Activated naive CD4-positive, alpha-beta T cell treated with anti-CD3 and anti-CD28 coated beads, Interleukin-2, amount 50 U/mL, for 72 hours (primary cell): ENCODE measurements around the gene OR1F1. TPM values are rescaled to one million over a fixed set of nuclear protein-coding genes. Genes with fewer than 3 reads are reported as not detected.

Experiments
- ATAC-seq, 2 donors: fragments of 150-1000 bp; cut with Tn5 transposase; 2 replicates each; pipeline ENCODE4 v1.10.0; 2021; ENCODE audit warnings: mild to moderate bottlenecking in 2 of 2, moderate library complexity in 2 of 2
- DNase-seq, 2 donors: peaks; one replicate each; pipeline ENCODE4 v3.0.0; 2021 to 2022; ENCODE audit warnings: low spot score in 2 of 2
- H3K27ac Mint-ChIP-seq, 2 donors: one replicate each; pipeline ENCODE4 v1.8.0; 2022; ENCODE audit warnings: mild to moderate bottlenecking in 2 of 2, mixed read lengths in 2 of 2
- H3K36me3 Mint-ChIP-seq, 2 donors: one replicate each; pipeline ENCODE4 v1.8.0; 2022; ENCODE audit warnings: mixed read lengths in 2 of 2
- H3K9me3 Mint-ChIP-seq, 2 donors: one replicate each; pipeline ENCODE4 v1.8.0; 2022; ENCODE audit warnings: mixed read lengths in 2 of 2
- total RNA-seq, 2 donors: library from RNA; stranded (reverse); gene quantifications; one replicate each; pipeline ENCODE4 v1.2.3, GENCODE V29; 2022

The OR1F1 gene
- total RNA-seq, 2 donors from 2014 or later: not detected

- ATAC-seq (peak; percentile 61 to 64), DNase-seq (no peak)
- H3K36me3 Mint-ChIP-seq: no peaks in the 10 kb centered on the region
- H3K9me3 Mint-ChIP-seq: no peaks in the 10 kb centered on the region
- H3K27ac Mint-ChIP-seq: no peak overlapping the region
Measured at GRCh38 chr16:3243882-3244281, 55.9 kb downstream of the OR1F1 start.

- no peak for DNase-seq
- no peak overlapping the region for H3K27ac Mint-ChIP-seq
- ATAC-seq: no peak
- H3K36me3 Mint-ChIP-seq: no peaks in the 10 kb centered on the region
- H3K9me3 Mint-ChIP-seq: peaks cover 1 to 2% of the 10 kb centered on the region in 2 donors
Measured at GRCh38 chr16:3246002-3246401, 58.0 kb downstream of the OR1F1 start.

- H3K9me3 Mint-ChIP-seq: peaks cover 3 to 4% of the 10 kb centered on the region in 2 donors
Measured at GRCh38 chr16:3246876-3247275, 58.9 kb downstream of the OR1F1 start.

GRCh38 chr16:3248596-3248995 is 60.6 kb downstream of the OR1F1 start:
- no peak overlapping the region for H3K27ac Mint-ChIP-seq
- ATAC-seq (no peak), DNase-seq (no peak)
- no peaks in the 10 kb centered on the region for H3K36me3 Mint-ChIP-seq
- H3K9me3 Mint-ChIP-seq: peaks cover 3 to 4% of the 10 kb centered on the region in 2 donors

More at GRCh38 chr16:3246876-3247275, 58.9 kb downstream of the OR1F1 start:
- no peak for DNase-seq
- no peak for ATAC-seq
- Mint-ChIP-seq H3K27ac (no peak overlapping the region), H3K36me3 (no peaks in the 10 kb centered on the region)

- DNase-seq: no peak
- ATAC-seq: no peak
- Mint-ChIP-seq H3K36me3 (no peaks in the 10 kb centered on the region), H3K9me3 (peaks cover 3 to 4% of the 10 kb centered on the region in 2 donors), H3K27ac (no peak overlapping the region)
Measured at GRCh38 chr16:3249020-3249419, 61.0 kb downstream of the OR1F1 start.

- H3K27ac Mint-ChIP-seq: no peak overlapping the region
- no peaks in the 10 kb centered on the region for H3K36me3 Mint-ChIP-seq
- no peak for DNase-seq
- H3K9me3 Mint-ChIP-seq: peaks cover 3 to 4% of the 10 kb centered on the region in 2 donors
- ATAC-seq: no peak
Measured at GRCh38 chr16:3249451-3249850, 61.4 kb downstream of the OR1F1 start.

- ATAC-seq (no peak), DNase-seq (no peak)
- H3K36me3 Mint-ChIP-seq: no peaks in the 10 kb centered on the region
- peaks cover 3 to 4% of the 10 kb centered on the region in 2 donors for H3K9me3 Mint-ChIP-seq
- no peak overlapping the region for H3K27ac Mint-ChIP-seq
Measured at GRCh38 chr16:3252967-3253366, 65.0 kb downstream of the OR1F1 start.

GRCh38 chr16:3254309-3254708 is 66.3 kb downstream of the OR1F1 start:
- no peaks in the 10 kb centered on the region for H3K36me3 Mint-ChIP-seq
- ATAC-seq (no peak), DNase-seq (no peak)
- no peak overlapping the region for H3K27ac Mint-ChIP-seq
- H3K9me3 Mint-ChIP-seq: peaks cover 3 to 4% of the 10 kb centered on the region in 2 donors

Other genes with a start within 250 kb of the OR1F1 start
- gene KREMEN2, start 223.9 kb upstream of the OR1F1 start, total RNA-seq: not detected
- 10 to 100 TPM; 24.0 to 31.6 TPM for gene PAQR4, start 218.9 kb upstream of the OR1F1 start, total RNA-seq
- gene PKMYT1, start 207.8 kb upstream of the OR1F1 start, total RNA-seq: 100 to 1,000 TPM; 125 to 193 TPM
- under 1 TPM in 1 of 2 donors, not detected in 1; 0.11 TPM for gene CLDN9, start 175.3 kb upstream of the OR1F1 start, total RNA-seq
- not detected for gene CLDN6, start 170.0 kb upstream of the OR1F1 start, total RNA-seq
- gene TNFRSF12A, start 167.8 kb upstream of the OR1F1 start, total RNA-seq: 10 to 100 TPM in 1 of 2 donors, 1 to 10 TPM in 1; 7.6 to 14.6 TPM
- 10 to 100 TPM; 40.9 to 47.3 TPM for gene HCFC1R1, start 164.3 kb upstream of the OR1F1 start, total RNA-seq
- 10 to 100 TPM; 35.3 to 65.2 TPM for gene THOC6, start 164.2 kb upstream of the OR1F1 start, total RNA-seq
- gene BICDL2, start 151.3 kb upstream of the OR1F1 start, total RNA-seq: 1 to 10 TPM in 1 of 2 donors, not detected in 1; 2.9 TPM
- 1 to 10 TPM; 1.8 to 2.0 TPM for gene MMP25, start 141.6 kb upstream of the OR1F1 start, total RNA-seq
- gene IL32, start 122.6 kb upstream of the OR1F1 start, total RNA-seq: 1,000 to 10,000 TPM; 2,042 to 3,291 TPM
- gene ZSCAN10, start 88.9 kb upstream of the OR1F1 start, total RNA-seq: under 1 TPM; 0.14 to 0.68 TPM
- under 1 TPM in 1 of 2 donors, not detected in 1; 0.18 TPM for gene ZNF205, start 75.6 kb upstream of the OR1F1 start, total RNA-seq
- gene ZNF213, start 53.2 kb upstream of the OR1F1 start, total RNA-seq: 1 to 10 TPM; 6.1 to 8.2 TPM
- 10 to 100 TPM in 1 of 2 donors, 1 to 10 TPM in 1; 9.2 to 19.3 TPM for gene ZNF200, start 47.0 kb downstream of the OR1F1 start, total RNA-seq
- under 1 TPM in 1 of 2 donors, not detected in 1; 0.16 TPM for gene MEFV, start 68.4 kb downstream of the OR1F1 start, total RNA-seq
- gene ZNF263, start 95.3 kb downstream of the OR1F1 start, total RNA-seq: 10 to 100 TPM; 16.2 to 20.6 TPM
- 1 to 10 TPM; 5.4 to 5.9 TPM for gene TIGD7, start 117.2 kb downstream of the OR1F1 start, total RNA-seq
- gene ZNF75A, start 117.3 kb downstream of the OR1F1 start, total RNA-seq: 10 to 100 TPM in 1 of 2 donors, 1 to 10 TPM in 1; 7.4 to 26.0 TPM
- not detected for gene OR2C1, start 167.7 kb downstream of the OR1F1 start, total RNA-seq
- gene ZSCAN32, start 212.8 kb downstream of the OR1F1 start, total RNA-seq: 10 to 100 TPM in 1 of 2 donors, 1 to 10 TPM in 1; 7.6 to 14.1 TPM
- gene ZNF174, start 213.0 kb downstream of the OR1F1 start, total RNA-seq: 1 to 10 TPM; 5.2 to 7.7 TPM